Thyroid gland (tissue), 4 donors: ENCODE measurements around the gene MOCOS.

ENCODE experiments used
- CTCF ChIP-seq, 6 experiments: fragments of 200-600 bp in 3 of 6; fragments of 450-650 bp in 3 of 6; sonication (generic) in 3 of 6; IDR thresholded peaks; one replicate each; pipeline ENCODE4 v1.5.1; 2016 to 2019; ENCODE audit warnings: antibody characterized with exemption in 6 of 6, mild to moderate bottlenecking in 2 of 6, inconsistent platforms in 1 of 6, moderate library complexity in 1 of 6
- POLR2A ChIP-seq, 2 donors: fragments of 450-650 bp; IDR thresholded peaks; one replicate each; pipeline ENCODE4 v1.6.1; 2017; ENCODE audit warnings: antibody characterized with exemption in 2 of 2, mild to moderate bottlenecking in 2 of 2, moderate library complexity in 1 of 2

- TF ChIP-seq POLR2A (IDR thresholded peaks at IDR 0.05) (peak in 1 of 2 donors; percentile 55), CTCF (IDR thresholded peaks at IDR 0.05) (no peak)
Observed at GRCh38 chr18:36187193-36187825, at the start of gene MOCOS.
